HG03103 (cell line): Measurements from ENCODE around the gene SDK2.

Experiments
- ATAC-seq: cut with Tn5 transposase; IDR thresholded peaks from one replicate; pipeline ENCODE4 v1.9.1; 2021; ENCODE audit warnings: low read depth; ENCODE audit not compliant: unreplicated experiment

The SDK2 gene

DNA sequence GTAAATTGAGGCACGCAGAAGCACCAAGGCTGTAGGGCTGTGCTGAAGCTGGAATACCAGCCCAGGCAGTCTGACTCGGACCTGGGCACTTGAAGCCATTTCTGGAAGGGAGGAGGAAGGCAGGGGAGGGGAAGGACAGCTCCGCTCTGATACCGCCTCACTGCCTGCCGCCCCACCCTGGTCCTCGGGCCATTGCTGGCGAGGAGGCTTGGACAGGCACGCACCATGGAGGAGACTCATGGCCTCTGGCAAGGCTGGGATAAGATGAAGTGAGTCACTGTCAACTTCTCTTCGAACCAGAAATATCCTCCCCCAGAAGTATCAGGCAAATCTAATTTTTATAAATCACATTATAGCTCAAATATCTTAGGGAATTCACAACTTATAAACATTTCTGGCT lies 81.3 kb downstream of the SDK2 start:
- ATAC-seq: no peak

GRCh38 chr17:73561111-73561510 lies 83.1 kb downstream of the SDK2 start:
- ATAC-seq: no peak

DNA sequence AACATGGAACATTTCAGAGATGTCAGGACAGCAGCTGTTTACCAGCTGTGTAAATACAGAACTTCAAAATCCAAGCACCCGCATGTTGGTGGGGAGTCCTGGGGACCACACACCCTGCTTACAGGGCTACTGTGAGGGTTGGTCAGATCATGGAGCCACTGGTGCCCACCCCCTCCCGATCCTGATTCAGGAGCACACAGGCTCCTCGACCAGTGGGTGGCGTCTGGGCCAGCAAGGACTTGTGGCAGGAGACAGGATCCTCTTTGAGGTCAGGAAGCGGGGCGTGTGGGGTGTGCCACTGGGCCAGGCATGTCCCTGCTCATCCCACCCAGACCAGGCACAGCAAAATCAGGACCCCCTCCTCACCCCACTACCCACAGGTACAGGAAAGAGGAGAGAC lies 83.6 kb downstream of the SDK2 start:
- no peak for ATAC-seq

- ATAC-seq: no peak
These were observed 84.7 kb downstream of the SDK2 start for GRCh38 chr17:73559532-73559931.

- no peak for ATAC-seq
These were observed 88.9 kb downstream of the SDK2 start for GRCh38 chr17:73555199-73555960.

- no peak for ATAC-seq
These were observed 89.7 kb downstream of the SDK2 start for GRCh38 chr17:73554498-73554897.

DNA sequence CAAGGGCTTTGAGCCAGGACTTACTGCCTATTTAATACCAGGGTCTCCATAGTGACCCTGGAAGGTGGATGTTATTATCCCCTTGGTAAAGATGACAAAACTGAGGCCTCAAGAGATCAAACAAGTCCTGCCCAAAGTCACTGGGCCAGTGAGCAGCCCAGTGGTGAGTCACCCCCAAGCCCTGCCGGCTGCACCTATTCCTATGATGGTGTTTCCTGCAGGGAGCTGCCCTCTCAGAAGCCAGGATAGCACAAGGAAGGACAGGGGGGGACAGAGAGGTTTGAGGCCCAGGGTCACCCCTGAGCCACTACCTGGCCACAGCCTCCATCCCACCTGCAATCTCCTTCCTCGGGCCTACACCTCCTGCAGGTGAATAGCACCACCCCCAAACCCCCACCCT lies 90.9 kb downstream of the SDK2 start:
- ATAC-seq: no peak

DNA sequence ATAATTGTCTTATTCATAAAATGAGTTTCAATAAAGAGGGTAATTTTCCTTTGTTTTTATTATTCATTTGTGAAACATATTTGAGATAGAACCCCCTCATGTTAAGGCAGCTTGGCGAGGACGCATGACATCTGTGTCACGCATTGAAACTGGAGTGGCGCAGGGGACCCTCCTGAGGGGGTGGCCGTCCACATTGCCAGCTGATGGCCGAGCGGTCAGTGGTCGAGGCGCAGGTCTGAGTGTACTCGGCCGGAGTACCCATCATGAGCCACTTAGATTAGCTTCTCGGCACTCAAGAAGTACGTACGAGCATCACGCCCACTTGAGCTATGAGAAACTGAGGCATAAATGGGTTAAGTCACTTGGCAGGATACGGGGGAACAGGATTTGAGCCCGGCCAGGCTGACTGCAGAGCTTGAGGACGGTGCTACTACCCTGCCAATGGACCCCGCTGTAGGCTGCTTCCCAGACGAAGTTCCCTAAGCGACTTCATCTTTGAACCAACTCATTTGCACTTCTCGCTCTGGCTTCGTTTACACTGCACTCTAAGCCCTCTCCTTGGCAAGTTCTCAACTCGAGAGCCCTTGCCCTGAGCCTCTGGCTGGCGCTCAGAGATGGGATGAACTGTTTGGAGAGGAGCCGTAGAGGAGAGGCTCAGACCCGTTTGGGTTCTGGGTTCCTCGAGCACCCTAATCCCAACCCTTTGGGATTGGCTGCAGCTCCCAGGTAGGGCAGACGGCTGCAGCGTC lies 91.8 kb downstream of the SDK2 start:
- ATAC-seq: no peak

- no peak for ATAC-seq
These were observed 92.5 kb downstream of the SDK2 start for GRCh38 chr17:73551759-73552158.

GRCh38 chr17:73551144-73551543 lies 93.1 kb downstream of the SDK2 start:
- no peak for ATAC-seq

- no peak for ATAC-seq
These were observed 93.7 kb downstream of the SDK2 start for GRCh38 chr17:73550556-73550955.

GRCh38 chr17:73549841-73550430 lies 94.3 kb downstream of the SDK2 start:
- no peak for ATAC-seq

DNA sequence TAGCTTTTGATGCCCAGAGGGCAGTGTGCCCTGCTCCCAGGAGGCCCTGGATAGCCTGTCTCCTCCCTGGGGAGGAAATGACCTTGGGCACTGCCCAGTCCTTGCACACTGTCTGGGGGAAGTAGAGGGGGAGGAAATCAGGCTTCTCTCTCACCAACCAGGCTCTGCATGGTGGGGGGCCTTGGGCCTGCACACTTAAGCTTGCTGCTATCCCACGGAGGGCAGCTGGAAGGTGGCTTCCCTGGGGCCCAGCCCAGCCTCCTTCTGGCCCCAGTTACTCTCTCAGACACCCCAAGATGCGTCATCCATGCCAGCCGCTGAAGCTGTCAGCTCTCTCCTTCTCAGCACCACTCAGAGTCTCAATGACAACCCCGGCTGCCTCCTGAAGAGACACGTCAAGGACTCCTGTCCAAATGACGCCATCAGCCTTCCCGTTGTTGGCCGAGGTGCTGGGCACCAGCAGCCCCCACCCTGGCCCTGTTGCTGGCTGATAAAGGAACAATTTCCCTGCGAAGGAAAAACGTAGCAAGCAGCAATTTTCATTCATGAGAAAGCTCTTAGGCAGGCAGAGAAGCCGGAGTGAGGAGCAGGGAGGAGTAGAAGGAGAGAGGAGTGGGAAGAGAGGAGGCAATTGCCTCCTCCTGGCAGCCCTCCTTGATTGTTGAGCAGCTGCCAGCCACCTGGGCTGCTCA lies 95.5 kb downstream of the SDK2 start:
- no peak for ATAC-seq

DNA sequence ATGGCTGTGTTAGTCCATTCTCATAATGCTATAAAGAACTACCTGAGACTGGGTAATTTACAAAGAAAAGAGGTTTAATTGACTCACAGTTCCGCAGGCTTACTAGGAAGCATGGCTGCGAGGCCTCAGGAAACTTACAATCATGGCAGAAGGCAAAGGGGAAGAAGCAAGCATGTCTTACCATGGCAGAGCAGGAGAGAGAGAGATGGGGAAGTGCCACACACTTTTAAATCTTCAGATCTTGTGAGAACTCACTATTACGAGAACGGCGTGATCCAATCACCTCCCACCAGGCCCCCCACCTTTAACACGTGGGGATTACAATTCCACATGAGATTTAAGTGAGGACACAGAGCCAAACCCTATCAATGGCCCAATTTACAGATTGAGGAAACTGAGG lies 96.5 kb downstream of the SDK2 start:
- no peak for ATAC-seq

GRCh38 chr17:73546770-73547536 lies 97.3 kb downstream of the SDK2 start:
- ATAC-seq: no peak

- no peak for ATAC-seq
These were observed 98.1 kb downstream of the SDK2 start for GRCh38 chr17:73546114-73546513.

- no peak for ATAC-seq
These were observed 98.9 kb downstream of the SDK2 start for GRCh38 chr17:73545109-73546032.

DNA sequence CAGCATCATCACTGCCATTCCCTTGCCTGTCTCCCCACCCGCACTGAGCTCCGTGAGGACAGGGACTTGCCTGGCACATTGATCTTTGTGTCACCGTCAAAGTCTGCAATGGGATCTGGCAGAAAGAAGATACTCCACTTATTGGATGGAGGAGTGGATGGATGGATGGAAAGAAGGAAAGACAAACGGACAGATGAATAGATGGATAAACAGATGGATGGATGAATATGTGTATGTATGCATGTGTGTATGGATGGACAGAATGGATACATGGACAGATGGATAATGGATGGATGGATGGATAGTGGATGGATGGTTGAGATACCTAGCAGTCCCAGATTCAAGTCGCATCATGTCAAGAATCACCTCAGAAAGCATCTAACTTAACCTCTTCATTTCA lies 99.9 kb downstream of the SDK2 start:
- ATAC-seq: no peak

- no peak for ATAC-seq
These were observed 101.9 kb downstream of the SDK2 start for GRCh38 chr17:73542323-73542722.
